GM19238 (cell line): ENCODE results near the gene KRTAP19-5.
"Not testable (repeated sequence)": the region's sequence is repeated elsewhere in the genome, so short reads cannot be mapped to it uniquely, and the experiment has no call there.

ENCODE experiments used
- DNase-seq: peaks from one replicate; pipeline ENCODE4 v3.0.0; 2011; ENCODE audit warnings: low spot score; ENCODE audit not compliant: insufficient read length

Gene KRTAP19-5

DNA sequence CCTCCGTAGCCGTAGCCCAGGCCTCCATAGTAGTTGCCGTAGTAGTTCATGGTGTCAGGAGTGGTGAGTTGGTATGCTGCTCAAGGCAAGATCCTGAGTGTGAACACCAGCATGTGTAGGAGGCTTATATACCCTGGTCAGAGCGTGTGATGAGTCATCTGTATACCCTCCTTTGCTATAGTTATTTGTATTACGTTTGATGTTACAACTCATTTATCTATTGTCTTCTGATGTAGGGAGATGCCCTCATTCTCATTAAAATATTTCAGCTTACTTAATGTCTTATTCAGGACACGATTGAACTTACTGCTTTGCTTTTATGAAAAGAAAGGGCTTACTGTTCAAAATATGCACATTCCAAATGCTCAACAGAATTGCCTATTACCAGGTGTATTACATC, at the start of gene KRTAP19-5:
TSS of gene KRTAP19-5 (minus strand) at position 101 of the 400 bp plus-strand sequence. CDS start at position 50, 51 bp downstream.
- DNase-seq = no peak

DNA sequence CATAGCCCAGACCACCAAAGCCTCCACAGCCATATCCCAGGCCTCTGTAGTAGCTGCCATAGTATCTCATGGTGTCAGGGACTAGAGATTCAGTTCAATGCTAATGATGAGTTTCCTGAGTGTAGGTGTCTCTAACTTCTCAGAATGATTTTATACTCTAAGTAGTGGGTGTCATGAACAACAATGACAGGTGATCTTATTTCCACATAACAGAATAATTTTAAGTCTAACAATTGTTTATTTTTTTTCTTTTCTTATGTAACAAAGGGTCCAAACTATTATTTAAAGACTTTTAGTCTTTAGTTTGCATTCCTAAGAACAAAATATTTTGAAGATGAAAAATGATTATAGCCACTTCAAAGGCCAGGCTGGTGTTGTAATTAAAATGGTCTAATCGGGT, 39.8 kb upstream of the KRTAP19-5 start, which contains the start of gene KRTAP19-6:
TSS of gene KRTAP19-6 (minus strand) at position 101 of the 400 bp plus-strand sequence. CDS start at position 70, 31 bp downstream.
- DNase-seq = no peak

DNA sequence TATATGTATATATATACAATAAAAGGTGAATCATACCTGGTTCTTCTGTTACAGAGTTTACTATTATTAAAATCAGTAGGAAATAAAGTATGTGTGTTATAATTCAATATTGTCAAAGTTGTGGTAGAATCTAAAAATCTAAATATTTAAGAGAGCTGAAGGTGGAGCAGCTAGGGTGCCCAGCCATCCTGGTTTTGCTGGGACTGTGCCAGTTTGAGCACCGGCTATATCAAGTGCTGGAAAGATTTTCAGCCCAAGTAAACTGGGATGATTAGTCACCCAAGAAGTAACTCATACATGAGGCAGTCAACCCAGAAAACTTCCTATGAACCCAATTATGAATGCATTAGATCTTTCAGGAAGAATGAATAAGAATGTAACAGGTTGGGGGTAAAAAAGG, 16.9 kb upstream of the KRTAP19-5 start:
- DNase-seq = no peak

DNA sequence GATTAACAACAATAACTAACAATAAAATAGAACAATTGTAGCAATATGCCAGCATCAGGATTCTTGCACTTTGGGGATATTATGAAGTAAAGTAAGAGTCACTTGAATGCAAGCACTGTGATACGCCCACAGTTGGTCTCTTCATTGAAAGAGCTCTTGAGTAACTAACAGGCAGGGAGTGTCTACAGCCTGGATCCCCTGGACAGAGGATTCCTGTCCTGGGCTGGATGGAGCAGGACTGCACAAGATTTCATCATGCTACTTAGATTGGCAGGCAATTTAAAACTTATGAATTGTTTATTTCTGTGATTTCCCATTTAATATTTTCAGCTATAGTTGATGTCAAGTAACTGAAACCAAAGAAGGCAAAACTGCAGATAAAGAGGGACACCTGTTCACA, 13.7 kb upstream of the KRTAP19-5 start:
- DNase-seq = no peak

DNA sequence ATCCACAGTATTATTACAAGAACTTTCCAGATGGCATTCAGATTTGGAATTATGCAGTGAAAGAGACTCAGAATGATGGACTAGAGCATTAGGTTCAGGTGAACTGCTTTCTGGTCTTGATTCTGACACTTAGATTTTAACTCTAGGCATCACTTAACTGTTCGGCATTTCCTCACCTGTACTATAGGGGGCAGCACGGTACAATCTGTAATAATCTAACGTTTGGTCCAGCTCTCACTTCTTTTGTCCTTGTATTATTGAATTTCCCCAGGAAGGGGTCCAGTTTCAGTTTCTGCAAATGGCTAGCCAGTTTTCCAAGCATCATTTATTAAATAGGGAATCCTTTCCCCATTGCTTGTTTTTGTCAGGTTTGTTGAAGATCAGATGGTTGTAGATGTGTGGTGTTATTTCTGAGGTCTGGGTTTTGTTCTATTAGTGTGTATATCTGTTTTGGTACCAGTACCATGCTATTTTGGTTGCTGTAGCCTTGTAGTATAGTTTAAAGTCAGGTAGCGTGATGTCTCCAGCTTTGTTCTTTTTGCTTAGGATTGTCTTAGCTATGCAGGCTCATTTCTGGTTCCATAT, 3.8 kb upstream of the KRTAP19-5 start:
- DNase-seq = not testable (repeated sequence)

DNA sequence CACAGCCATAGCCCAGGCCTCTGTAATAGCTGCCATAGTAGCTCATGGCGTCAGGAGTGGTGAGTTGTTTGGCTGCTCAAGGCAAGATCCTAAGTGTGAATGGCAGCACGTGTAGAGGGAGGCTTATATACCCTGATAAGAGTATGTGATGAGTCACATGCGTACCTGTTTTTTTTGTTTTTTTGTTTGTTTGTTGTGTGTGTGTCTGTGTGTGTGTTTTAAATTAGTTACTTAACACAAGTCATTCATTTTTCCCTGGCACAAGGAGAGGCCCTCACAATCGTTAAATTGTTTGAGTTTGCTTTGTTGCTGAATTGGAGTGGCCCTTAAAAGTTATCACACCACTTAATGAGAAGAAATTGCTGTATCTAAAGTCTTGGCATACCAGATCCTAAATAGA, 4.9 kb downstream of the KRTAP19-5 start, which contains the start of gene KRTAP19-4:
TSS of gene KRTAP19-4 (minus strand) at position 101 of the 400 bp plus-strand sequence. CDS start at position 46, 55 bp downstream.
- DNase-seq = no peak

DNA sequence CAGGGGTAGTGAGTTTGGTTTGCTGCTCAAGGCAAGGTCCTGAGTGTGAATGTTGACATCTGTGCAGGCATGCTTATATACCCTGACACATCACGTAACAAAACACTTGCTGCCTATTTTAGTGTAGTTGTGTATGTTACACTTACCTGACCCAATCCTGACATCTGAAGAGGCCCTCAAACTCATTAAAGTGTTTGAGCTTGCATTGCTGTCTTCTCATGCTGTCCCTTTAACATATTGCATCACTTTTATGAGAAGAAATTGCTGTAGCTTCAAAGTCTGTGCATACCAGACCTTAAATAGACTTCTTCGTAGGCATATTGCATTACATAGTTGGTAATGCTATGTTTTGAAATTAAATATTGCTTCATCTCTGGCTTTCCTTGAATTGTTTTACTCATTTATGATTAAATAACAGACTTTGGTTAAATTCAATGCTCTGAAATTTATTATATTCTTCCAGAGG, 9.9 kb downstream of the KRTAP19-5 start, which contains the start of gene KRTAP19-3:
TSS of gene KRTAP19-3 (minus strand) at position 51 of the 466 bp plus-strand sequence. CDS start 56 bp downstream, outside the sequence.
- no peak for DNase-seq

DNA sequence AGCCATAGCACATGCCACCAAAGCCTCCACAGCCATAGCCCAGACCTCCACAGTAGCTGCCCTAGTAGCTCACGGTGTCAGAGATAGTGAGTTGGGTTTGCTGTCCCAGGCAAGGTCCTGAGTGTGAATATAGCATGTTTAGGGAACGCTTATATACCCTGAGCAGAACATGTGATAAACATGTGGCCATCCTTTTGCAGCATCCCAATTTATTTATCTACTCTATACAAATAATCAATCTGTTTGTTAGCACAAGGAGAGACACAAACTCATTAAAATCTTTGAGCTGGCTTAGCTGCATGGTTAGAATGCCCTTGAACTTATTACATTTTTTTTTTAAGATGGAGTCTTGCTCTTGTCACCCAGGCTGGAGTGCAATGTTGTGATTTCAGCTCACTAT, 14.6 kb downstream of the KRTAP19-5 start, which contains the start of gene KRTAP19-2:
TSS of gene KRTAP19-2 (minus strand) at position 101 of the 400 bp plus-strand sequence. CDS start at position 13, 88 bp downstream.
- DNase-seq = no peak

DNA sequence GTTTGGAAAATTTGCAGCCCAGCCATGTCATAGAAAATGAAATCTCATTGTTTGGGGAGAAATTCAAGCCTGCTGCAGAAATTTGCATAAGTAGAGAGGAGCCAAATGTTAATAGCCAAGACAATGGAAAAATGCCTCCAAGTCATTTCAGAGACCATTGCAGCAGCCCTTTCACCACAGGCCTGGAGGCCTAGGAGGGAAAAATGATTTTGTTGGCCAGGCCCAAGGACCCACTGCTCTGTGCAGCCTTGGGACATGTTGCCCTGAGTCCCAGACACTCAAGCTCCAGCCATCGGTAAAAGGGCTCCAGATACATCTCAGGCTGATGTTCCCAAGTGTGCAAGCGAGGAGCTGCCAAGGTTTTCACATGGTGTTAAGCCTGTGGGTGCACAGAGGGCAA, 15.8 kb downstream of the KRTAP19-5 start:
- no peak for DNase-seq

DNA sequence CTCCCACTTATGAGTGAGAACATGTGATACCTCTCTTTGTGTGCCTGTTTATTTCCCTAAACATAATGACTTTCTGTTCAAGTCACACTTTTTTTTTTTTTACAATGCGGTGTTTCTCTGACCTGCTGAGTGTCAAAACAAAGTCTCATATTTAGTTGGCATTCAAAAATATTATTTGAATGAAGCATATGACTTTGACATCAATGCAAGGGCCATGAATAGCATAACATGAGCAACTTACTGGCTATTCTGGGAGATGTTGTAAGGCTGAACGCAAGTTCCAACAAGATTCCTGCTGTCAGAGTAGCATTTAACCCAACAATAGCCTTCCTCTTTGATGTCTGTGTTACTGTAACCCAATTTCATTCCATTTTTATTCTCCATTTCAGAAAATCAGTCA, 19.8 kb downstream of the KRTAP19-5 start:
- no peak for DNase-seq

DNA sequence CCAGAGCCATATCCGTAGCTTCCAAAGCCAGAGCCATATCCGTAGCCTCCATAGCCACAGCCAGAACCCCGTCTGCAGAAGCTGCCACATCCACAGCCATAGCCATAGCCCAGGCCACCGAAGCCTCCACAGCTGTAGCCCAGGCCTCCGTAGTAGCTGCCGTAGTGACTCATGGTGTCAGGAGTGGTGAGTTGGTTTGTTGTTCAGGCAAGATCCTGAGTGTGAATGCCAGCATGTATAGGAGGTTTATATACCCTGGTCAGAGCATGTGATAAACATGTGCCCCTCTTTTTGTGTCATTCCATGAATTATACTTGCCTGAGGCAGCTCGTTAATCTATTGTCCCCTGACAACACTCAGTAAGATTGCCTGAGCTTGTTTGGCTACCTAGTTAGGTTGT, 21.8 kb downstream of the KRTAP19-5 start, which contains the start of gene KRTAP19-1:
TSS of gene KRTAP19-1 (minus strand) at position 223 of the 400 bp plus-strand sequence. CDS start at position 173, 50 bp downstream.
- DNase-seq = no peak

DNA sequence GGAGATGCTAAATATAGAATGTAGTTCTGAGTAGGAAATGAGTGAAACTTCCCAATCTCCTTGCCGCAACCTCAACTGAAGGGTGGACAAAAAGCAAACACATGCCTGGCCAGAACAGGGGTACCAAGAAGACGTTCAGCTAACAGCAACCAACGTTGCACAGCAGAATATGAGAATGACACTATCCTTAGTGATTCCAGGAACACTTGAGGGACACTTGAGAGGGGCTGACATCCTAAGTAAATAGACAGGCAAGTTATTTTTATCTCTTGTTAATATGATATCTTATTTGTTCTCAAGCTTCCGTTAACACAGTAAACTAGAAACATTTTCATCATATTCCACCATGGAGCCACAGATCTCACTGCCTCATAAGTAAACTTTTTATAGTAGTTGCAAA, 22.7 kb downstream of the KRTAP19-5 start:
- no peak for DNase-seq

DNA sequence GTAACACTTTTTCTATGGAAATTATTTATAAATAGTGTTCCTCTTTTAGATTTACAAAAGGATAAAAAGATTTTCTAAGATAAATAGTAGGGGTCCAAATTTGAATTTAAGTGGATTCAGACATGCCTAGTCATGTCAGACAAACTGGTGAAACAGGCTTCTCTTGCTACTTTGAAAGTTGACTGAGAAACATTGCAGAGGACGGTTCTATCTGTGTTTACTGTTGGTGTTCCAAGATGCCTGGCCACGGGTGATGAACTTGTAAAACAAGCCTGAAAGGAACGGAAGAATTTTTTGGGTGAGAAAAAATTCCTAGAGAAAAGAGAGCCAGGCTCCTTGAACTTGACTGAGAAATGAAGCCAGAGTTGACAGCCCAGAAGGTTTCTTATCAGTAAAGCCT, 23.9 kb downstream of the KRTAP19-5 start:
- DNase-seq = no peak

DNA sequence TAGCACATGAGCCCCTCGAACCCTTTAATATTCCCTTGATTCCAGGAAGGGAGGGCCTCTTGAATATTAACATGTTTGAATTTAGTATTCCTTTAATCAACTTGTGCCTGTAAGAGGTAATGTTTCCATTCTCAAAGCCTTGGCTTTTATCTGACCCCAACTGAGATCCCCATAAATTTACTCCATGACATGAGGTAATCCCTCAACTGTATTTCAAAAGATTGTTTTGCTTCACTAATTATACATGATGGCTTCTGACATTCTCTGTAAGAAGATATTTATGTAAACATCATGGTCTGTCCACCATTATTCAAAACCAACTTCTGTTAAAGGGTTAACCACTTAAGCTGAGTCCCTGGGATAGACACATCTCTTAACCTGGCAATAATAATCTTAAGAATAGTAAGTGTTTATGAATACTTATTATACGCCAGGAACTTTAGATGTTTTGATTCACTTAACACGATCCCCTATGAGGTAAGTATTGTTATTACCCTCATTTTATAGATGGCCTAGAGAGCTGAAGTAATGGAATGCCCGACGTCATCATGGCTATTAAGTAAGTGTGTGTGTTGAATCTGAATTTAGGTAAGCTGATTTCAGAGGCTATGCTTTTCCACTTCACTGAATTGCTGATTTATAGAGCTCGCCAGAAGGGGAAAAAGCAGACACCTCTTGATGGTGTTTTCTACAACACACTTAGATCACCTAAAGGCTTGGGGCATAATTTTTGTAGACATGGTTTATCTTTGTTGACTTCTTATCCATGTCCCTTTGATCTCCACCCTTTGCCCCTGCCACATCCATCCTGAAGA, 32.8 kb downstream of the KRTAP19-5 start:
- no peak for DNase-seq

DNA sequence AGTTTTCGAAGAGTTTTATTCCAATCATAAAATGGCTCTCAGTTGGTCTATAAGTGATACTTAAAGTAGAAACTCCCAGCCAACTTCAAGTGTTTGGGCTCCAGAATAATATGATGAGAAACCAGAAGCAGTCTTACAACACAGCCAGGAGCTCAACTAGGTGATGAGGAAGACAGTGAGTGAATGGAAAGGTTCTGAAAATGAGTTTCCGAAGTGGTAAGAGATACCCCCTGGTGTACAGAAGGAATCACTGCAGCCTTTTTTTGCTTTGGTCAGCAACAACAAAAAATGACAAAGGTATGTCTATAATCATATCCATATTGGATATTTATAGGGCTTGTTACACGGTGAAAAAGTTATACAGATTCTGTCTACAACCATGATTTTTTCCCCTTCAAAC, 38.2 kb downstream of the KRTAP19-5 start:
- no peak for DNase-seq
